A549 (cell line): ENCODE measurements around the gene UBE2H. TPM values are rescaled to one million over a fixed set of nuclear protein-coding genes. Genes with fewer than 3 reads are reported as not detected.

Source experiments
- ATAC-seq, 2 experiments: fragments of 200-7000 bp in 1 of 2; fragments of >200 bp in 1 of 2; cut with Nextera tagmentation in 1 of 2; cut with Tn5 transposase in 1 of 2; 3 replicates each; pipeline versions ENCODE4 v1.8.0 to v1.9.1; 2018 to 2020; ENCODE audit warnings: mild to moderate bottlenecking in 1 of 2, moderate library complexity in 1 of 2
- CTCF ChIA-PET: fragments of 300-600 bp; sonication (Branson Sonifier 250); formaldehyde crosslinking; extraction: SDS; loops from one replicate; lab custom pipeline; 2021; ENCODE audit warnings: antibody characterized with exemption, inconsistent platforms; lab: Yijun Ruan, JAX
- POLR2A ChIA-PET: fragments of 350-600 bp; formaldehyde crosslinking; extraction: SDS; loops from one replicate; lab custom pipeline; 2021; ENCODE audit warnings: antibody characterized with exemption, inconsistent platforms; lab: Yijun Ruan, JAX
- DNase-seq, 2 experiments: peaks; one replicate each; pipeline versions ENCODE4 v3.0.0 to v3.0.0-alpha.2; 2011 to 2016; ENCODE audit warnings: low read depth in 1 of 2, low spot score in 1 of 2
- FAIRE-seq: peaks from 2 replicates; lab custom pipeline; 2011; peaks lifted over from hg19 to GRCh38; lab: Jason Lieb, UNC
- H3K27ac ChIP-seq, 2 experiments: fragments of >200 bp; sonication (Bioruptor Twin); formaldehyde crosslinking; 3 replicates each; pipeline ENCODE4 v1.5.1; 2016 to 2017
- H3K4me1 ChIP-seq: fragments of >200 bp; sonication (Bioruptor Twin); formaldehyde crosslinking; 3 replicates; pipeline ENCODE4 v1.6.1; 2016
- H3K4me2 ChIP-seq: fragments of >200 bp; sonication (Bioruptor Twin); formaldehyde crosslinking; 3 replicates; pipeline ENCODE4 v1.6.1; 2016
- H3K4me3 ChIP-seq: fragments of >200 bp; sonication (Bioruptor Twin); formaldehyde crosslinking; 3 replicates; pipeline ENCODE4 v1.5.1; 2016
- H3K9me3 ChIP-seq: fragments of >200 bp; sonication (Bioruptor Twin); formaldehyde crosslinking; 3 replicates; pipeline ENCODE4 v1.6.1; 2016
- BCL3 ChIP-seq: fragments of >200 bp; sonication (Bioruptor Twin); formaldehyde crosslinking; IDR thresholded peaks from 3 replicates; pipeline ENCODE4 v1.6.1; 2016
- BHLHE40 ChIP-seq: IDR thresholded peaks from 2 replicates; pipeline ENCODE4 v1.6.1; 2012; ENCODE audit warnings: low read depth, low read length, inconsistent platforms
- CBX2 ChIP-seq: fragments of 200-600 bp; sonication (generic); IDR thresholded peaks from 2 replicates; pipeline ENCODE4 v1.6.1; 2016; ENCODE audit warnings: low read depth, mild to moderate bottlenecking, borderline replicate concordance
- CEBPB ChIP-seq, 2 experiments: fragments of >200 bp in 1 of 2; sonication (Bioruptor Twin) in 1 of 2; formaldehyde crosslinking in 1 of 2; IDR thresholded peaks; 2 replicates each; pipeline ENCODE4 v1.6.1; 2012 to 2016
- CHD2 ChIP-seq: fragments of 150-350 bp; IDR thresholded peaks from 2 replicates; pipeline ENCODE4 v1.6.1; 2014; ENCODE audit warnings: low read length; ENCODE audit not compliant: partially characterized antibody
- CHD4 ChIP-seq: fragments of 200-600 bp; sonication (generic); IDR thresholded peaks from 2 replicates; pipeline ENCODE4 v1.6.1; 2016; ENCODE audit warnings: antibody characterized with exemption, mild to moderate bottlenecking, borderline replicate concordance
- EHMT2 ChIP-seq: fragments of 200-600 bp; sonication (generic); IDR thresholded peaks from 2 replicates; pipeline ENCODE4 v1.6.1; 2016; ENCODE audit warnings: antibody characterized with exemption, low read depth, mild to moderate bottlenecking, moderate library complexity
- EP300 ChIP-seq, 2 experiments: fragments of >200 bp; sonication (Bioruptor Twin); formaldehyde crosslinking; IDR thresholded peaks; 2 replicates in 1 of 2; 3 replicates in 1 of 2; pipeline ENCODE4 v1.6.1; 2016 to 2017
- FOSL2 ChIP-seq, 2 experiments: fragments of 450-650 bp in 1 of 2; fragments of >200 bp in 1 of 2; sonication (Bioruptor Twin) in 1 of 2; formaldehyde crosslinking; IDR thresholded peaks; 2 replicates each; pipeline versions ENCODE4 v1.5.0 to v1.6.1; 2016 to 2020; ENCODE audit warnings: mild to moderate bottlenecking in 1 of 2, moderate library complexity in 1 of 2
- GATA3 ChIP-seq: IDR thresholded peaks from 2 replicates; pipeline ENCODE4 v1.6.1; 2012; ENCODE audit warnings: borderline replicate concordance
- HEYL ChIP-seq: fragments of 250-450 bp; sonication (Bioruptor Pico); IDR thresholded peaks from 2 replicates; pipeline ENCODE4 v1.8.0; 2021; ENCODE audit warnings: mild to moderate bottlenecking, moderate library complexity
- HOXA7 ChIP-seq: fragments of 250-450 bp; sonication (Bioruptor Pico); IDR thresholded peaks from 2 replicates; pipeline ENCODE4 v1.5.0; 2020; ENCODE audit warnings: mild to moderate bottlenecking, moderate library complexity
- HOXB13 ChIP-seq: fragments of 250-450 bp; sonication (Bioruptor Pico); IDR thresholded peaks from 2 replicates; pipeline ENCODE4 v1.5.0; 2020; ENCODE audit warnings: low read depth, mild to moderate bottlenecking, moderate library complexity
- JUN ChIP-seq, 2 experiments: fragments of >200 bp; sonication (Bioruptor Twin); formaldehyde crosslinking; IDR thresholded peaks; 2 replicates in 1 of 2; 3 replicates in 1 of 2; pipeline ENCODE4 v1.6.1; 2016 to 2017
- KDM1A ChIP-seq: fragments of 200-600 bp; sonication (generic); IDR thresholded peaks from 2 replicates; pipeline ENCODE4 v1.6.1; 2016; ENCODE audit warnings: low read depth, mild to moderate bottlenecking
- KDM5A ChIP-seq: fragments of 200-600 bp; sonication (generic); IDR thresholded peaks from 2 replicates; pipeline ENCODE4 v1.6.1; 2016; ENCODE audit warnings: antibody characterized with exemption, mild to moderate bottlenecking
- MAFK ChIP-seq: fragments of 450-650 bp; IDR thresholded peaks from 2 replicates; pipeline ENCODE4 v1.6.1; 2014; ENCODE audit not compliant: partially characterized antibody
- MAX ChIP-seq: IDR thresholded peaks from 2 replicates; pipeline ENCODE4 v1.6.1; 2012
- NFE2L2 ChIP-seq: fragments of 150-350 bp; conservative IDR thresholded peaks from 2 replicates; pipeline ENCODE4 v1.6.1; 2014; ENCODE audit warnings: low read length
- PHF8 ChIP-seq: fragments of 200-600 bp; sonication (generic); IDR thresholded peaks from 2 replicates; pipeline ENCODE4 v1.6.1; 2016; ENCODE audit warnings: low read depth, mild to moderate bottlenecking, antibody characterized with exemption, moderate library complexity, borderline replicate concordance
- POLR2A ChIP-seq: IDR thresholded peaks from 2 replicates; pipeline ENCODE4 v1.6.1; 2012; ENCODE audit warnings: mild to moderate bottlenecking, low read length
- TFCP2L1 ChIP-seq: fragments of 250-450 bp; sonication (Bioruptor Pico); IDR thresholded peaks from 2 replicates; pipeline ENCODE4 v1.5.0; 2021; ENCODE audit warnings: mild to moderate bottlenecking
- USF2 ChIP-seq: fragments of 450-650 bp; IDR thresholded peaks from 2 replicates; pipeline ENCODE4 v1.6.1; 2014; ENCODE audit warnings: antibody characterized with exemption
- WGBS: methylation state at CpG from one replicate; pipeline ENCODE4 v1.1.6; 2017; ENCODE audit errors: missing lambda C conversion rate; 5-methylcytosine and 5-hydroxymethylcytosine counted together
- polyA plus RNA-seq, 4 experiments: library from polyadenylated mRNA; depleted of rRNA in 3 of 4; stranded (reverse); fragments of >200 nt; fragmentation: RNase III in 1 of 4; extraction: RNeasy Plus Mini Kit Qiagen cat#74134 plus additional on column Dnase treatment in 1 of 4; gene quantifications; 2 replicates in 3 of 4; 3 replicates in 1 of 4; pipeline ENCODE4 v1.2.3, GENCODE V29; 2011 to 2017
- TF ChIP-seq, protein P1 (sequence below): fragments of 200-600 bp; sonication (generic); IDR thresholded peaks from 2 replicates; pipeline ENCODE4 v1.6.1; 2016; ENCODE audit warnings: antibody characterized with exemption, mild to moderate bottlenecking, moderate library complexity
- TF ChIP-seq, protein P2 (sequence below): IDR thresholded peaks from 2 replicates; pipeline ENCODE4 v1.6.1; 2012; ENCODE audit warnings: low read depth, borderline replicate concordance

The UBE2H gene
- polyA plus RNA-seq, 2 of the 4 experiments (the other 2 are of a cell fraction) = 73.5 to 99.2 TPM

GRCh38 chr7:129832701-129833227 lies 120.0 kb downstream of the UBE2H start:
- Histone ChIP-seq H3K4me2 (no peak overlapping the region), H3K9me3 (no peaks in the 10 kb centered on the region), H3K4me1 (peaks cover 39% of the 10 kb centered on the region), H3K27ac (peak overlapping the region; percentile 84 to 88), H3K4me3 (no peak overlapping the region)
- ChIA-PET POLR2A (no interaction called here), CTCF (interaction anchor here (9.9 kb wide), 1 partner anchor 176 kb away, joined by 212 read pairs; no protein-coding TSS in a partner anchor)
- WGBS = 93% methylated on average over 3 of the region's 3 CpGs
- no peak for ATAC-seq
- no peak for TF ChIP-seq JUN (IDR thresholded peaks at IDR 0.05)
- no peak for TF ChIP-seq CBX2
- peak; percentile 76 for TF ChIP-seq MAFK
- TF ChIP-seq, protein P1, sequence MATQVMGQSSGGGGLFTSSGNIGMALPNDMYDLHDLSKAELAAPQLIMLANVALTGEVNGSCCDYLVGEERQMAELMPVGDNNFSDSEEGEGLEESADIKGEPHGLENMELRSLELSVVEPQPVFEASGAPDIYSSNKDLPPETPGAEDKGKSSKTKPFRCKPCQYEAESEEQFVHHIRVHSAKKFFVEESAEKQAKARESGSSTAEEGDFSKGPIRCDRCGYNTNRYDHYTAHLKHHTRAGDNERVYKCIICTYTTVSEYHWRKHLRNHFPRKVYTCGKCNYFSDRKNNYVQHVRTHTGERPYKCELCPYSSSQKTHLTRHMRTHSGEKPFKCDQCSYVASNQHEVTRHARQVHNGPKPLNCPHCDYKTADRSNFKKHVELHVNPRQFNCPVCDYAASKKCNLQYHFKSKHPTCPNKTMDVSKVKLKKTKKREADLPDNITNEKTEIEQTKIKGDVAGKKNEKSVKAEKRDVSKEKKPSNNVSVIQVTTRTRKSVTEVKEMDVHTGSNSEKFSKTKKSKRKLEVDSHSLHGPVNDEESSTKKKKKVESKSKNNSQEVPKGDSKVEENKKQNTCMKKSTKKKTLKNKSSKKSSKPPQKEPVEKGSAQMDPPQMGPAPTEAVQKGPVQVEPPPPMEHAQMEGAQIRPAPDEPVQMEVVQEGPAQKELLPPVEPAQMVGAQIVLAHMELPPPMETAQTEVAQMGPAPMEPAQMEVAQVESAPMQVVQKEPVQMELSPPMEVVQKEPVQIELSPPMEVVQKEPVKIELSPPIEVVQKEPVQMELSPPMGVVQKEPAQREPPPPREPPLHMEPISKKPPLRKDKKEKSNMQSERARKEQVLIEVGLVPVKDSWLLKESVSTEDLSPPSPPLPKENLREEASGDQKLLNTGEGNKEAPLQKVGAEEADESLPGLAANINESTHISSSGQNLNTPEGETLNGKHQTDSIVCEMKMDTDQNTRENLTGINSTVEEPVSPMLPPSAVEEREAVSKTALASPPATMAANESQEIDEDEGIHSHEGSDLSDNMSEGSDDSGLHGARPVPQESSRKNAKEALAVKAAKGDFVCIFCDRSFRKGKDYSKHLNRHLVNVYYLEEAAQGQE = no peak
- no peak for FAIRE-seq
- no peak for DNase-seq

- Histone ChIP-seq H3K27ac (peak overlapping the region; percentile 84 to 88), H3K4me2 (peak overlapping the region; percentile 80; the same call in 1 of the 3 replicates), H3K9me3 (no peaks in the 10 kb centered on the region), H3K4me1 (peaks cover 43% of the 10 kb centered on the region), H3K4me3 (no peak overlapping the region)
- POLR2A ChIA-PET = no interaction called here
- FAIRE-seq (no peak), DNase-seq (no peak)
- no peak for TF ChIP-seq PHF8
- no peak for TF ChIP-seq MAX
- no peak for TF ChIP-seq KDM5A
- TF ChIP-seq EHMT2 = no peak
- no peak for TF ChIP-seq HOXA7 (CRISPR knock-in tag)
- no peak for TF ChIP-seq NFE2L2
- no peak for TF ChIP-seq GATA3
- TF ChIP-seq POLR2A = no peak
- no peak for TF ChIP-seq CHD4
- no peak for TF ChIP-seq BHLHE40
- TF ChIP-seq, all 56 proteins: peak for 0
- CTCF ChIA-PET = interaction anchor here (2.8 to 9.9 kb wide), 2 partner anchors 11 to 177 kb away, joined by 18 to 212 read pairs; no protein-coding TSS in a partner anchor
- ATAC-seq = no peak
- WGBS = 90% methylated on average over 4 of the region's 4 CpGs
These were observed 120.5 kb downstream of the UBE2H start for GRCh38 chr7:129832282-129832681.

- peaks cover 45% of the 10 kb centered on the region for H3K4me1 ChIP-seq
- peak; percentile 71 to 83 for DNase-seq
- 49% methylated on average over 5 of the region's 5 CpGs for WGBS
- no peak overlapping the region for H3K4me3 ChIP-seq
- peak; percentile 74 to 82 for ATAC-seq
- FAIRE-seq = no peak
- H3K27ac ChIP-seq = peak overlapping the region; percentile 84 to 88
- CTCF ChIA-PET = interaction anchor here (1.0 to 9.9 kb wide), 15 partner anchors 10 to 190 kb away, joined by 3 to 212 read pairs (median 12); no protein-coding TSS in a partner anchor
- H3K4me2 ChIP-seq = peak overlapping the region; percentile 80
- no peaks in the 10 kb centered on the region for H3K9me3 ChIP-seq
- POLR2A ChIA-PET = interaction anchor here (0.6 to 1.0 kb wide), 4 partner anchors 10 to 128 kb away, joined by 3 read pairs; no protein-coding TSS in a partner anchor
- TF ChIP-seq CEBPB (IDR thresholded peaks at IDR 0.05) (peak; percentile 52 to 69; a peak in 1 of 4 replicates), EP300 (IDR thresholded peaks at IDR 0.05) (peak; percentile 58 to 74; a peak in 2 of 5 replicates), POLR2A (no peak), BHLHE40 (no peak), FOSL2 (IDR thresholded peaks at IDR 0.05) (peak; percentile 58; the same call in 1 of the 2 replicates), FOSL2 (CRISPR knock-in tag; IDR thresholded peaks at IDR 0.05) (peak; percentile 53), USF2 (no peak), CHD2 (no peak), TFCP2L1 (CRISPR knock-in tag) (no peak), KDM1A (no peak), MAX (peak; percentile 92), HOXB13 (CRISPR knock-in tag) (no peak), JUN (IDR thresholded peaks at IDR 0.05) (peak; percentile 76 to 85; a peak in 3 of 5 replicates), BCL3 (no peak), HEYL (CRISPR knock-in tag) (no peak)
- TF ChIP-seq, protein P2, sequence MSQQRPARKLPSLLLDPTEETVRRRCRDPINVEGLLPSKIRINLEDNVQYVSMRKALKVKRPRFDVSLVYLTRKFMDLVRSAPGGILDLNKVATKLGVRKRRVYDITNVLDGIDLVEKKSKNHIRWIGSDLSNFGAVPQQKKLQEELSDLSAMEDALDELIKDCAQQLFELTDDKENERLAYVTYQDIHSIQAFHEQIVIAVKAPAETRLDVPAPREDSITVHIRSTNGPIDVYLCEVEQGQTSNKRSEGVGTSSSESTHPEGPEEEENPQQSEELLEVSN = peak; percentile 89
These were observed 121.2 kb downstream of the UBE2H start for GRCh38 chr7:129831424-129832058.
